Fibroblast of pulmonary artery (primary cell): ENCODE data around the gene RALA.
"Not testable (repeated sequence)": the region's sequence is repeated elsewhere in the genome, so short reads cannot be mapped to it uniquely, and the experiment has no call there.

ENCODE experiments used
- DNase-seq: peaks from one replicate; pipeline ENCODE4 v3.0.0-alpha.2; 2010; ENCODE audit warnings: low read depth
- H3K4me3 ChIP-seq: replicated peaks from 2 replicates; pipeline ENCODE4 v1.5.1; 2011; ENCODE audit warnings: low read depth, mild to moderate bottlenecking, control low read depth, low read length, moderate library complexity
- TF ChIP-seq, protein P1 (sequence below): IDR thresholded peaks from 2 replicates; pipeline ENCODE4 v1.5.1; 2011; ENCODE audit warnings: mild to moderate bottlenecking, control low read depth, low read length, inconsistent platforms; ENCODE audit errors: missing control alignments

Gene RALA

DNA sequence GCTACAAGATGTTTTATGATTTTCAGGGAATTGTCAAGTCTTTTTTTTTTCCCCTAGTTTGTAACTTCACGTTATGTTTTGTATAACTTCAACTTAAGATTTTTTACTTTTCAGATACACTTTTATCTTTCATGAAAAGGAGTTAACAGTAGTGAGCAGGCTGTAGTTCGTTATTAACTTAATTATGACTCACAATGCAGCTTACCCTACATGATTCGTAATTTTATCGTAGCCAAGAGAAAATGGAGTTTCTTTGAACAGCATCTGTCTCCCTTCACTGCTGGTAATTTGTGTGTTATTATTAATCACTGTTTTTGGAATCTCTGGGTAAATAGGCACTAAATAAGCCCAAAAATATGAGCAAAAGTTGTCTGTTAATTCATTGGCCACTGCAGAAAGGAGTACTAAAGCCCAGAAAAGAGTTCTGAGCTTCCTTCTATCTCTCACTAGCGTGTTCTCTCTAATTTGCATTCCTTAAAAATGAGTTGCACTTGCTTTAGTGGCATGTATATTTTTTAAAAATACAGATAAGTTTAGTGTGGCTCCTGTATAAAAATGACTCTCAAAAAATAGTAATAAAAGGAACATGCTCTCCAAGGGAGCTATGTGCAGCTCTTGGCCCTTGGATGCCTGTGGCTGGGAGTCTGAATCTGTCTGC lies 36.1 kb downstream of the RALA start:
- no peak overlapping the region for H3K4me3 ChIP-seq
- no peak for DNase-seq
- TF ChIP-seq, protein P1, sequence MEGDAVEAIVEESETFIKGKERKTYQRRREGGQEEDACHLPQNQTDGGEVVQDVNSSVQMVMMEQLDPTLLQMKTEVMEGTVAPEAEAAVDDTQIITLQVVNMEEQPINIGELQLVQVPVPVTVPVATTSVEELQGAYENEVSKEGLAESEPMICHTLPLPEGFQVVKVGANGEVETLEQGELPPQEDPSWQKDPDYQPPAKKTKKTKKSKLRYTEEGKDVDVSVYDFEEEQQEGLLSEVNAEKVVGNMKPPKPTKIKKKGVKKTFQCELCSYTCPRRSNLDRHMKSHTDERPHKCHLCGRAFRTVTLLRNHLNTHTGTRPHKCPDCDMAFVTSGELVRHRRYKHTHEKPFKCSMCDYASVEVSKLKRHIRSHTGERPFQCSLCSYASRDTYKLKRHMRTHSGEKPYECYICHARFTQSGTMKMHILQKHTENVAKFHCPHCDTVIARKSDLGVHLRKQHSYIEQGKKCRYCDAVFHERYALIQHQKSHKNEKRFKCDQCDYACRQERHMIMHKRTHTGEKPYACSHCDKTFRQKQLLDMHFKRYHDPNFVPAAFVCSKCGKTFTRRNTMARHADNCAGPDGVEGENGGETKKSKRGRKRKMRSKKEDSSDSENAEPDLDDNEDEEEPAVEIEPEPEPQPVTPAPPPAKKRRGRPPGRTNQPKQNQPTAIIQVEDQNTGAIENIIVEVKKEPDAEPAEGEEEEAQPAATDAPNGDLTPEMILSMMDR, result no peak

DNA sequence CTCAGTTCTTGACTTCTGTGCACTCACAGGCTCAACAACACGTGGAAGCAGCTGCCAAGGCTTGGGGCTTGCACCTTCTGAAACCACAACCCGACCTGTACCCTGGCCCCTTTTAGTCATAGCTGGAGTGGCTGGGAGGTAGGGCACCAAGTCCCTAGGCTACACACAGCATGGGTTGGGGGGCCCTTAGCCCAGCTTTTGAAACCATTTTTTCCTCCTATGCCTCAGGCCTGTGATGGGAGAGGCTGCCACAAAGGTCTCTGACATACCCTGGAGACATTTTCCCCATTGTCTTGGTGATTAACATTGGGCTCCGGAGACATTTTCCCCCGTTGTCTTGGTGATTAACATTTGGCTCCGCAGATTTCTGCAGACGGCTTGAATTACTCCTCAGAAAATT lies 38.6 kb downstream of the RALA start:
- no peak overlapping the region for H3K4me3 ChIP-seq
- no peak for DNase-seq
- TF ChIP-seq, protein P1, result no peak

DNA sequence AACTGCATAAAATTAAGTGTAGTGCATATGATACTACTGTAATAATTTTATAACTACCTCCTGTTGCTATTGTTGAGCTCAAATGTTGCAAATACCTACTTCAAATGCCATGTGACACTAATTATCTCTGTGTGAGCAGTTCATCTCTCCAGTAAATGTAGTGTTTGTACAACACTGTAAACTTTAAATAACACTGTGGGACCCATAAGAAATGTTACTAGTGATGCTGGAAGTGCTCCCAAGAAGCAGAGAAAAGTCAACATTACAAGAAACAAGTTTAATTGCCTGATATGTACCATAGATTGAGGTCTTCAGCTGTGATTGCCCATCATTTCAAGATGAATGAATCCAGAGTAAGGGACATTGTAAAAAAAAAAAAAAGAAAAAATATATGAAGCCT lies 39.9 kb downstream of the RALA start:
- H3K4me3 ChIP-seq, result no peak overlapping the region
- no peak for DNase-seq
- TF ChIP-seq, protein P1, result no peak

DNA sequence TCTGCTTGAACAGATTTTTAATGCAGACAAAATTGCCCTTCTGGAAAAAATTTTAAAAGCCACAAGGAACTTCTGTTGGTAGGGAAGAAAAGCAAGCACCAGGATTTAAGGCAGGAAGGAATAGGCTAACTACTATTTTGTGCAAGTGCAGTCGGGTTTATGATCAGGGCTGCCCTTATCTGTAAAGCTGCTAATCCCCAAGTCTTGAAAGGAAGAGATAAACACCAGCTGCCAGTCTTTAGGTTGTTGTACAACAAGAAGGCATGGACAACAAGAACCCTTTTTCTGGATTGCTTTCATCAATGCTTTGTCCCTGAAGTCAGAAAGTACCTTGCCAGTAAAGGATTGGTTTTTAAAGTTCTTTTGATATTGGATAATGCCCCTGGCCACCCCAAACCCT lies 40.7 kb downstream of the RALA start:
- TF ChIP-seq, protein P1, result no peak
- H3K4me3 ChIP-seq, result no peak overlapping the region
- no peak for DNase-seq

DNA sequence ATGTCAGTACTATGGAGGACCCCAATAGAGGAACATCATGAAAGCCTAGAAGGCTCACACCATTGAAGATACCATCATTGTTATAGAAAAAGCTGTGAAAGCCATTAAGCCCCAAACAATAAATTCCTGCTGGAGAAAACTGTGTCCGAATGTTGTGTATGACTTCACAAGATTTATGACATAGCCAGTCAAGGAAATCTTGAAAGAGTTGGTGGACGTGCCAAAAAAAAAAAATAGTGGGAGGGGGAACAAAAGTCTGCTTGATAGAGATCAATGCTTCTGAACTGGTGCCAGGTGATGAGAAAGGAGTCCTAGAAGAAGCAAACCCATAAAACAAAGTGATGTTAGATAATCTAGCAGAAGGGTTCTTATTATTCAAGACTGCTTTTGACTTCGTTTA lies 41.2 kb downstream of the RALA start:
- TF ChIP-seq, protein P1, result no peak
- H3K4me3 ChIP-seq, result no peak overlapping the region
- DNase-seq, result no peak

DNA sequence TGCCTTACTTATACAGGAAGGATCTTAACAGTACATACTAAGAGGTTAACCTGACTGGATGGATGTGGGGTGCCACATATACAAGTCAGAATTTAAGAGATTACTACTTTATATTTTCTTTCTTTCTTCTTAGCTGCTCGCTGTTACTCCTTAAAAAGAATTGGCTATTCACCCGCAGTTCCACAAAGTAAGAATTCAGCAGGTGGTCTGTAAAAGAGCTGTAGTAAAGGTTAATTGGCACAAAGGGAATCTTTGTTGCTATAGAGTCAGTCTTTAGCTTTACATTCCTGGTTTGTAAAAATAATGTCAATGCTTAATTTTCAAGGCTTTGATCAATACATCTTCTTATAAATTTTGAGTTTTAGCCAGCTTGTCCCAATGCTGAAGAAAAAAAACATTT lies 43.2 kb downstream of the RALA start:
- TF ChIP-seq, protein P1, result no peak
- DNase-seq, result no peak
- H3K4me3 ChIP-seq, result no peak overlapping the region

DNA sequence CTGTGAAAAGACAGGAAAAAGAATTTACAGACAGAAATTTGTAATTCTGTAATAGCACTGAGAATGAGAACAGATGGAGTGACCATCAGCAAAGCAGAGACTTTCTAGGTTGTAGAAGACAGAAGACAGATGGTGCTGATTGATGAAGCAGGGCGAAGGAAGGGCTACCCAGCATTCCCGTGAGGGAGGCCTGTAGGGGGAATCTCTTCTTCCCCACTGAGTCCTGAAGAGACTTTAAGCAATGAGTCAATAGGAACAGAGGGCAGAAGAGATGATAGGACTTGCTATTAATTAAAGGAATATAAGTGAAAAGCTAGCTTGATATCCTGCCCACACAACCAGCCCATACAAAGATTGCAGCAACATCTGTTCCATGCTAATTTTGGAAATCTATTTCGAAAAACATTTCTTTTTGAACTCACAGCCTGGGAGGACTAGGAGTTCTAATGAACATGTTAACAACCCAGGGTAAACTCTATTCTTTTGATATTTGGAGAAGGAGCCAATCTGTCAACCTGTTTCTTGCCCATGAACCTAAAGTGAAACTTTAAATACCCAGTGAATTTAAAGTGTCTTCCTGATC lies 44.1 kb downstream of the RALA start:
- no peak for DNase-seq
- TF ChIP-seq, protein P1, result no peak
- H3K4me3 ChIP-seq, result no peak overlapping the region

DNA sequence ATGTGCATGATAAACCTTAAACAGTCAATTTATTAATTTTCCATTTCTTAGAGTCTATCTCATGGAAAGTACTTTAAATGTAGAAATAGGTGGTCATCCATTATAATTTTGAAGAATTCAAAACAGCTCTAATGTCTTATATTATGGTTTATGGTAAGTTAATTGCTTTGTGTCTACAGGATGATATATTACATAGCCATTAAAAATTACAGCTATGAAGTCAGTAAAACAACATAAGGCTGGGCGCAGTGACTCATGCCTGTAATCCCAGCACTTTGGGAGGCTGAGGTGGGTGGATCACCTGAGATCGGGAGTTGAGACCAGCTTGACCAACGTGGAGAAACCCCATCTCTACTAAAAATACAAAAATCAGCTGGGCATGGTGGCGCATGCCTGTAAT lies 44.9 kb downstream of the RALA start:
- H3K4me3 ChIP-seq, result not testable (repeated sequence)

More for the DNA sequence above, 44.9 kb downstream of the RALA start:
- DNase-seq, result not testable (repeated sequence)
